Testis (tissue), 3 donors: ENCODE results near the gene CPLX3. TPM values are rescaled to one million over a fixed set of nuclear protein-coding genes. Genes with fewer than 3 reads are reported as not detected.
A peak's percentile ranks its signal among the peaks of the same experiment; 100 is the strongest.

Experiments
- DNase-seq: peaks from one replicate; pipeline ENCODE4 v3.0.0-alpha.2; 2019
- H3K27ac ChIP-seq, 2 donors: fragments of 200-600 bp; sonication (generic); one replicate each; pipeline ENCODE4 v1.5.1; 2019
- H3K27me3 ChIP-seq: fragments of 200-600 bp; sonication (generic); one replicate; pipeline ENCODE4 v1.5.1; 2019
- H3K36me3 ChIP-seq: fragments of 200-600 bp; sonication (generic); one replicate; pipeline ENCODE4 v1.5.1; 2017; ENCODE audit warnings: low read depth; ENCODE audit errors: missing control alignments
- H3K4me1 ChIP-seq: fragments of 200-600 bp; sonication (generic); one replicate; pipeline ENCODE4 v1.5.1; 2019
- H3K4me3 ChIP-seq, 2 donors: fragments of 200-600 bp; sonication (generic); one replicate each; pipeline ENCODE4 v1.5.1; 2017 to 2019
- H3K9me3 ChIP-seq: fragments of 200-600 bp; sonication (generic); one replicate; pipeline ENCODE4 v1.5.1; 2017
- CTCF ChIP-seq, 3 experiments: fragments of 450-650 bp in 2 of 3; fragments of 200-600 bp in 1 of 3; sonication (generic) in 1 of 3; IDR thresholded peaks; one replicate each; pipeline ENCODE4 v1.5.1; 2016 to 2019; ENCODE audit warnings: antibody characterized with exemption in 3 of 3, mild to moderate bottlenecking in 2 of 3, moderate library complexity in 1 of 3
- POLR2A ChIP-seq: fragments of 450-650 bp; IDR thresholded peaks from one replicate; pipeline ENCODE4 v1.6.1; 2017; ENCODE audit warnings: antibody characterized with exemption, mild to moderate bottlenecking, moderate library complexity
- WGBS, 2 donors: methylation state at CpG; one replicate each; pipeline ENCODE4 v1.1.5; 2018; 5-methylcytosine and 5-hydroxymethylcytosine counted together
- intact Hi-C: fragments of 100-400 bp; cut with DNase I; formaldehyde crosslinking; loops from one replicate; pipeline ENCODE4 v1.15.1; 2023; ENCODE audit warnings: low total_unique reads
- polyA plus RNA-seq: library from polyadenylated mRNA; stranded (reverse); fragments of 350-450 nt; fragmentation: Illumina TruSeq; extraction: RNeasy Lipid Tissue Mini Kit (QIAGEN cat#74804); gene quantifications from one replicate; pipeline ENCODE4 v1.2.3, GENCODE V29; 2014; ENCODE audit warnings: low read depth, low replicate concordance; ENCODE audit not compliant: insufficient read depth
- total RNA-seq, 2 donors: library from RNA; depleted of rRNA; stranded (reverse); fragments of >200 nt; gene quantifications; one replicate each; pipeline ENCODE4 v1.2.3, GENCODE V29; 2016

The CPLX3 gene
- total and polyA plus RNA-seq, 3 donors from 2014 or later = 3.6 to 5.7 (median 3.7) TPM

DNA sequence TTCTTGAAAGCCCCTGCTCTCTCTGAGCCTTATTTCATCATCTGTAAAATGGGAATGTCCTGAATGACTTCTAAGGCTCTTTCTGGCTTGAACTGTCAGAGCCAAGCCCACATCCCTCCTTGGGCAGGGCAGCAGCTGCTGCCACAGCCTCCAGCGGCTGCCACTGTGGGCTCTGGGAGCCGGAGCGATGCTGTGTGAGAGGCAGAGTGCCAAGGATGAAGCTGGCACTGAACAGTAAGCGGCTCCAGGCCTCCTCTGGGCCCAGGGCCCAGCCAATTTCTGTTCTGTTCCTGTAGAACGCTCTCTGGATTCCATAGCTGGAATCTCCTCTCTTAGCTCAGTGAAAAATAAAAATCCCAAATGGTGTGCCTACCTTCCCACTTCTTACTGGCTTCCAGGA lies 4.4 kb downstream of the CPLX3 start:
- Histone ChIP-seq H3K36me3 (no peaks in the 10 kb centered on the region), H3K27ac (no peak overlapping the region), H3K4me1 (no peaks in the 10 kb centered on the region), H3K9me3 (no peaks in the 10 kb centered on the region), H3K4me3 (no peak overlapping the region), H3K27me3 (no peaks in the 10 kb centered on the region)
- TF ChIP-seq POLR2A = no peak
- TF ChIP-seq CTCF (IDR thresholded peaks at IDR 0.05) = no peak
- DNase-seq = no peak
- intact Hi-C loops = no loop called here
- 70 to 93% methylated on average over 2 to 5 of the region's 5 CpGs for WGBS, 2 donors

DNA sequence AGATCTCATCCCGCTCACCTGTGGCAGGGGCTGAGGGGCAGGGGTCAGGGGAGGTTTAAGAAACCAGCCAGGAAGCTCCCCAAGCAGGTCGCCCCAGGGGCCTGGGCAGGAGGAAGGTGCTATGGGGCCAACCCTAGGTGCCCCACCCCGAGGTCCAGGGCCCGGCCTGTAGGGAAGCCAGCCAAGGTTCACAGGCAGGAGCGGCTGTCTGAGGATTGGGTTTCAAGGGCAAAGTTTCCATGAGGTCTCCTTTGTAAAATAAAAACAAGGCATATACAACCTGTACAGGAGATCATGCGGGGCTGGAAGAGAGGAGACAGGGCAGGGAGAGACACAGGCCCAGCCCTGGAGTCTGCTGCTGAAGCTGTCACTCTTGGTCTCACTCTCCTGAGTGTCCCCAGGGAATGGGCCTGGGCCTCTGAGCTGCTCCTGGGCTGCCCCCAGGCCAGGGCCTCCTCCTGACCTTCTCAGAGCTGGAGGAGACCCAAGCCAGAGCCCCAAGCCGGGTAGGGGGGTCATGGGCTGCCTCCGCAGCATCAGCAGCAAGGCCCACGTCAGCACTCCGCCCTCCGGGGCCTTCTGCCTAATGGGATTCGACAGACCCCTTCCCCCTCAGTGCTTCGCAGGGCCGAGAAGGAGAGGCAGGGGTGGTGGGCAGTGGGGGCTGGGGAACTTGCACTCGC lies 5.5 kb downstream of the CPLX3 start:
- DNase-seq = no peak
- 68 to 71% methylated on average over 9 to 15 of the region's 15 CpGs for WGBS, 2 donors
- Histone ChIP-seq H3K4me3 (no peak overlapping the region), H3K27me3 (no peaks in the 10 kb centered on the region), H3K4me1 (no peaks in the 10 kb centered on the region), H3K9me3 (no peaks in the 10 kb centered on the region), H3K27ac (no peak overlapping the region), H3K36me3 (no peaks in the 10 kb centered on the region)
- intact Hi-C loops = no loop called here
- TF ChIP-seq POLR2A = no peak

DNA sequence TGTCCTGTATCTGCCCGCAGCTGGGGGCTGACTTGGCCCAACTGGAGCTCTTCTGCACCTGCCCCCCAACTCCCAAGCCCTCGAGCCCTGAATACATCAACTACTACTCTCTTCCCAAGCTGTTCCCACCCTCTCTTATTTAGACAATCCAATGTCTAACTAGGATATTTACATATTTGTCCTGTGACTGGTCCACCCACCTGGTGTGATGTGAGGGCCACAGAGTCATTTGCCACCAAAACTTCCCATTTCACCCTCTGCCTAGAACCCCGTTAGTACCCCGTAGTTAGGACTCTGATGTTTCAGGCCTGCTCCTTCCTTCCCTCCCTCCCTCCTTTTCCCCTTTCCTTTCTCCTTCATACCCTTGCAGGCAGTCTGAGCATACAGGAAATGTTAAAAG lies 6.4 kb downstream of the CPLX3 start:
- TF ChIP-seq POLR2A (no peak), CTCF (IDR thresholded peaks at IDR 0.05) (no peak)
- no peaks in the 10 kb centered on the region for H3K4me1 ChIP-seq
- no peak overlapping the region for H3K4me3 ChIP-seq
- no peak for DNase-seq
- no peak overlapping the region for H3K27ac ChIP-seq
- H3K9me3 ChIP-seq = no peaks in the 10 kb centered on the region
- WGBS, 2 donors = 86 to 87% methylated on average over 4 of the region's 4 CpGs
- no peaks in the 10 kb centered on the region for H3K27me3 ChIP-seq
- intact Hi-C loops = no loop called here
- H3K36me3 ChIP-seq = no peaks in the 10 kb centered on the region

DNA sequence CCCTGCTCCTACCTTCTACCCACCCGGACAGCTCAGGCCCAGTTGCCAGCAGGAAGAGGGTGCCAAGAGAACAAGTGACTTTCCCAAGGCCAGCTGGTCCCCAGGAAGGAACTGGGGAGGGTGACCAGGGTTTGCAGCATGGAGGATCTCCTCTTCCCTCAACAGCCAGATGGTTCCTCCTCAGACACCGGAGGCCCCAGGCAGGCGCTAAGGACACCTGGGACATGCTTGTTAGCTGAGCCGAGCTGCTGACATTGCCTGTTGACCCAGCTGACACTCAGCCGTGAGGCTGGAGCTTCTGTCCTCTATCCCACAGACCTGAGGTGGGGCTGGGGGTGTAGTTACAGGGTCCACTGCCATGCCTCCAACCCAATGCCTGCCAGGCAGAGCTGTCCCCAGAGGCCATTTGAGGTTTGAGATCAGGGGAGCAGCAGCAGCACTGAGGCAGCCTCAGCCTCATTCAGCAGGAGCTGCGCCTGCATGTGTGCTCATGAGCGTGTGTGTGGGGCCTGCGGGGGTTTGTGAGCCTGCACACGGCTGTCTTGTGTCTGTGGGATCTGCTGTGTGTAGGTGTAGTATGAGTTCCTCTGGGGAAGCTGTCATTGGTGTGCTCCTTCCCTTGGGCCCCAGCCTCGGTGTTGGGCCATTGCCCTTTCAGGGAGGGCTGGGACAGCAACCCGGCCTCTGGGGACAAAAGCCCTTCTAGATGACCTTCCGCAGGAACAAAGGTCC lies 7.1 kb downstream of the CPLX3 start:
- Histone ChIP-seq H3K27ac (no peak overlapping the region), H3K4me1 (no peaks in the 10 kb centered on the region), H3K4me3 (no peak overlapping the region), H3K27me3 (no peaks in the 10 kb centered on the region), H3K36me3 (no peaks in the 10 kb centered on the region), H3K9me3 (no peaks in the 10 kb centered on the region)
- TF ChIP-seq POLR2A (no peak), CTCF (IDR thresholded peaks at IDR 0.05) (no peak)
- no peak for DNase-seq
- 81 to 87% methylated on average over 5 to 12 of the region's 12 CpGs for WGBS, 2 donors
- intact Hi-C loops = no loop called here

DNA sequence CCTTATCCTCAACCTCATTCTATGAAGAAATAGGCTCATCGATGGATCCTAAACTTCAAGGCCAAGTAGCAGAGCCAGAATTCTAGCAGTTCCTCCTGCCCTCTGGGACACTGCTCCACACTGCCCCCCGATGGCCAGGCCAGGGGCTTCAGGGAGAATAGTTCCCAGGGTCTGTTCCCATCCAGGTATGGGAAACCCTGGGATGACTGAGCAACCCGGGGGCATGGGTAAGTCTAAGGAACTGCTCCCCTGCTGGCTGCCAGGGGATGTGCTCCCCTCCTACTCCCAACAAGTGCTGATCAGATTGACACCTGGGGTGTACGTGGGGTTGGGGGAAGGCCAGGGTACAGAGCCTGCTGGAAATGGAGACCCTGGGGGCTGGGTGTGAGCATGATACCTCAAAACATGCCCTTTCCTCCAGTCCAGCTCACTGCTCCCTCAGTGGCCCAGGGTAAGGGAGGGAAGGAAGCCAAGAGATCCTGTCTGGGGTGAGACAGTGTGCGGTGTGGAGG lies 8.9 kb downstream of the CPLX3 start:
- intact Hi-C loops = no loop called here

More for the DNA sequence above, 8.9 kb downstream of the CPLX3 start:
- Histone ChIP-seq H3K4me1 (no peaks in the 10 kb centered on the region), H3K27ac (no peak overlapping the region), H3K27me3 (no peaks in the 10 kb centered on the region), H3K36me3 (no peaks in the 10 kb centered on the region), H3K4me3 (no peak overlapping the region), H3K9me3 (no peaks in the 10 kb centered on the region)
- peak; percentile 47 for DNase-seq
- 57 to 61% methylated on average over 2 to 4 of the region's 5 CpGs for WGBS, 2 donors
- TF ChIP-seq POLR2A = no peak
- TF ChIP-seq CTCF (IDR thresholded peaks at IDR 0.05) = peak in 2 of 3 experiments; percentile 50 to 63
